ENCODE measurements around the gene C1orf226. TPM values are rescaled to one million over a fixed set of nuclear protein-coding genes. Genes with fewer than 3 reads are reported as not detected.

Gene C1orf226
- polyA plus RNA-seq, 6 donors from 2014 or later, result not detected

Other genes starting within 250 kb of the C1orf226 start
- not detected for gene SPATA46, start 4.9 kb upstream of the C1orf226 start, polyA plus RNA-seq (ENCODE audit: low read depth in 6 of 6)
- 1 to 10 TPM in 1 of 6 donors, under 1 TPM in 5; 0.21 to 1.2 (median 0.42) TPM for gene SH2D1B, start 30.4 kb downstream of the C1orf226 start, polyA plus RNA-seq (ENCODE audit: low read depth in 6 of 6)
- gene UHMK1, start 116.1 kb downstream of the C1orf226 start, polyA plus RNA-seq (ENCODE audit: low read depth in 6 of 6), result 10 to 100 TPM; 40.6 to 83.4 (median 59.6) TPM
- 10 to 100 TPM; 15.8 to 50.0 (median 19.9) TPM for gene UAP1, start 180.0 kb downstream of the C1orf226 start, polyA plus RNA-seq (ENCODE audit: low read depth in 6 of 6)